GM12865 (cell line): ENCODE data around the gene HCFC1R1.
A peak's percentile ranks its signal among the peaks of the same experiment; 100 is the strongest.

Experiments
- DNase-seq: peaks from one replicate; pipeline ENCODE4 v3.0.0; 2010; ENCODE audit warnings: low read depth
- H3K4me3 ChIP-seq: 2 replicates; pipeline ENCODE4 v1.5.1; 2011; ENCODE audit warnings: mild to moderate bottlenecking, low read depth, low read length, control low read depth
- TF ChIP-seq, protein P1 (sequence below): IDR thresholded peaks from 2 replicates; pipeline ENCODE4 v1.5.1; 2011; ENCODE audit warnings: low read length, control low read depth, low read depth, inconsistent platforms; ENCODE audit not compliant: insufficient read depth; ENCODE audit errors: missing control alignments

Gene HCFC1R1

DNA sequence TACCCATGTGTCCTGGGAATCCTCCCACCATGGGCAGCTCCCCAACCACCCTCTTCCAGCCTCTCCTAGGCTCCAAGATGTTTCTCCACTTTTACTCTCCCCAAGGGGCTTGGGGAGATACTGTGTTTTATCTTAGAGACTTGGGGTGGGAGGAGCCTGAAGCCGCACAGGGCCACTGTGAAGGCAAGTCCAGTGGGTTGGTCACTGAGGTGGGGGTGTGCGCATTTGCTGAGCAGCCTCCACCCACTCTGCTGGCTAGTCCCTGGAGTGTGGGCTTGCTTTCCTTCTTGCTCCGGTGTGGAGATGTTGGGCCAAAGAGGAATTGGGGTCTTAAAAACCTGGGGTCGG lies 15.1 kb downstream of the HCFC1R1 start:
- no peak for DNase-seq
- no peak overlapping the region for H3K4me3 ChIP-seq
- TF ChIP-seq, protein P1, sequence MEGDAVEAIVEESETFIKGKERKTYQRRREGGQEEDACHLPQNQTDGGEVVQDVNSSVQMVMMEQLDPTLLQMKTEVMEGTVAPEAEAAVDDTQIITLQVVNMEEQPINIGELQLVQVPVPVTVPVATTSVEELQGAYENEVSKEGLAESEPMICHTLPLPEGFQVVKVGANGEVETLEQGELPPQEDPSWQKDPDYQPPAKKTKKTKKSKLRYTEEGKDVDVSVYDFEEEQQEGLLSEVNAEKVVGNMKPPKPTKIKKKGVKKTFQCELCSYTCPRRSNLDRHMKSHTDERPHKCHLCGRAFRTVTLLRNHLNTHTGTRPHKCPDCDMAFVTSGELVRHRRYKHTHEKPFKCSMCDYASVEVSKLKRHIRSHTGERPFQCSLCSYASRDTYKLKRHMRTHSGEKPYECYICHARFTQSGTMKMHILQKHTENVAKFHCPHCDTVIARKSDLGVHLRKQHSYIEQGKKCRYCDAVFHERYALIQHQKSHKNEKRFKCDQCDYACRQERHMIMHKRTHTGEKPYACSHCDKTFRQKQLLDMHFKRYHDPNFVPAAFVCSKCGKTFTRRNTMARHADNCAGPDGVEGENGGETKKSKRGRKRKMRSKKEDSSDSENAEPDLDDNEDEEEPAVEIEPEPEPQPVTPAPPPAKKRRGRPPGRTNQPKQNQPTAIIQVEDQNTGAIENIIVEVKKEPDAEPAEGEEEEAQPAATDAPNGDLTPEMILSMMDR: no peak

DNA sequence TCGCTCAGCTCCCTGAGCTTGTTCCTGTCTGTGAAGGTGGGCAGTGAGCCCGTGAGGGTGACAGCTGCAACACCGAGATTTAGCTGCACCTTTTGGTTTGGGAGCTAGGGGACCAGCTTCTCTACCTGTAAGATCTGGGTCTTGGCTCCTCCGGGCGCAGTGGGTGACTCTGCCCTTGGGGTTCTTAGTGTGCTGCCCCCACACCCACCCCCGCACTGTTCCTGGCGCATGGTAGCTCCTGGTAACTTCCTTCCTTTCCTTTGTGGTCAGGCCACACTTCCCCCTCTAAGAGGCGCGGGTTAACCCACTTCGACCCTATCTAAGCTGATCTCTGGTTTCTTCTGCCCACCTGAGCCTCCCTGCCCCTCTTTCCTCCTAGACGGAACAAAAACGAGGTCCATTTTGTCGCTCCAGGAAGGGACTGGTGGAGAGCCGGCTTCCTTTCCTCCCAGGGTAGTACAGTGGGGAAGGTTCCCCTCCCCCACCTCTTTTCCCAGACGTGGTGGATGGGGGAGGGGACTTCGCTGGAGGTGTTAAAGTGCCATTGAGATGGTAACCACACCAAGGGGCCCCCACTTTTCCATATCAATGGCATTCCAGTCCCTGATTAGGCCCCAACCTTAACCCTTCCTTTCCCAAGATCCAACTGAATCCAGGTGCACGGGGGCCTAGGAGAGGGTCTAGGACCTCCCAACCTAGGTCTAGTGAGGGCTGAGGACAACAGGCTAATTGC lies 15.6 kb downstream of the HCFC1R1 start:
- TF ChIP-seq, protein P1: no peak
- no peak overlapping the region for H3K4me3 ChIP-seq
- no peak for DNase-seq

DNA sequence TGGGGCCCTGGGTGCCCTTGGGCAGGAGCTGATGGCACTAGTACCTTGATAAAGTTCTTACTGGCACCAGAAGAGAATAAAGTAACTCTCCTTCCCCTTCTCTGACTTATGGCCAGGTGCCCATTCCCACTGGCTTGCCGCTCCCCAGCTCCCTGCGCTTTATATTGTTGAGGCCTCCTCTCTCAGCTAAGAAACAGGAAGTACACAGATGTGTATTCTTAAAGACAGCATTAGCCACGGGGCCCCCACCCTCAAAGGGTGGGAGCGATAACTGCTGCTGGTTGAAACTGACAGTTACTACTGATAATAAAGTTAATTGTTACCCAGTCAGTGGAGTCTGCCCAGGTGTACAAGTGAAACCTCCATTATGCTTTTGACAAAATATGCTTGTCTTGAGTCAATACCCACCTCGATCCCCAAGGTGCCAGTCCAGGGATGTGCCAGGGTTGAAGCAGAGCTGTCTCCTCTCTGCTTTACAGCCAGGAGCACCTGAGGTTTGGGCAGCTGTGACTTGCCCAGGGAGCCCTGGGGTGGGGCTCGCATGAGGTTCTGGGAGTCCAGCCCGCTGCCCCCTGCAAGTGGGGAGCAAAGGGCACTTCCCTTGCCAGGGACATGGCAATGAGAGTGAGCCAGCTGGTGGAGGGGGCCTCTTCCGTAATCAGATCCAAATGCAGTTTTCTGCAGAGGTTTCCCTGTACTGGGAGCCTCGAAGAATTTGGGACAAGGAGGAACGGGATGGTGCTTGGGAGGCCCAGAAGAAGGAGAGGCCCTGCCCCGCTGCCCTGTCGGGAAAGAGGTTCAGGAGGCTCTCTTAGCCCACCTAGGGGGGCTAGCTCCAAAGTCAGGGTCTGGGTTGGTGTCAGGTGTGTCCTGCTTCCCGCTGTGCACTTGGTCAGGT lies 16.4 kb downstream of the HCFC1R1 start:
- DNase-seq: no peak
- TF ChIP-seq, protein P1: no peak
- H3K4me3 ChIP-seq: no peak overlapping the region

DNA sequence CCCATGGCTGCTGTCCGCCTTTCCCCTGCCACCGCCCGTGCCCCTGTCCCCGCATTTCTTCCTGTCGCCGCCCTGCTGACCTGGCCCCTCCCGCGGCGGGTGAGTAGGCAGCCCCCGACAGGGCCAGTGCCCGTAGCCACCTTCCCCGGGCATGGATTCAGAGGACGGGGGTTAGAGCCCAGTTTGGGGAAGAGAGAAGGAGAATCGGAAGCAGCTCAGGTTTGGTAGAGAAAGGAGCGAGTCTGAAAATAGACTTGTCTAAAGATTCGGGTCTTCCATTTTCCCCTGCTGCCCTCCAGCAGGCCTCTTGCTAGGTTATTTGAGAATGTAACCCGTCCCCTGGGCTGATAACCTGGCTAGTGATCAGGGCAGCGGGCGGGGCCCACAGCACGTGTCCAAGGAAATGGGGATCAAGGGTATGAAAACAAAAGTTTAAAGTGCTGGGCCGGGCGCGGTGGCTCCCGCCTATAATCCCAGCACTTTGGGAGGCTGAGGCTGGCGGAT lies 18.9 kb downstream of the HCFC1R1 start:
- no peak for DNase-seq
- TF ChIP-seq, protein P1: no peak

DNA sequence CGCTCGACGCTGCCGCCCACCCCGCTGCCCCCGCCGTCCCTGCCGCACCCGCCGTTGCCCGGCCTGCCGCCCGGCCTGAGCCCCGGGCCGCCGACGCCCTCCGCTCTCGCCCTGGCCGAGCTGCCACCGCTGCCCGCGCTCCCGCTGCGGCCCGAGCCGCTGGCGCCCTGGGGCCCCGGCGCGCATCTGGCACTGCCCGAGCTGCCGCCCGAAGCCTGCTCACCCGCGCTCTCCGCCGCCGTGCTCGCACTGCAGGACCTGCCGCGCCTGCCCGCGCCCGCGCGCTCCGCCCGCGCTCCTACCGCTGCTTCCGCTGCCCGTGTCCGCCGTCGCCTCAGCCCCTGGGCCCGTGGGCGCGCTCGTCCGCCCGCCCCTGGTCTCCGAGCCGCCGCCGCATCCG lies 19.4 kb downstream of the HCFC1R1 start:
- no peak for DNase-seq
- H3K4me3 ChIP-seq: no peak overlapping the region
- TF ChIP-seq, protein P1: no peak

More for the DNA sequence above, 18.9 kb downstream of the HCFC1R1 start:
- H3K4me3 ChIP-seq: no peak overlapping the region

DNA sequence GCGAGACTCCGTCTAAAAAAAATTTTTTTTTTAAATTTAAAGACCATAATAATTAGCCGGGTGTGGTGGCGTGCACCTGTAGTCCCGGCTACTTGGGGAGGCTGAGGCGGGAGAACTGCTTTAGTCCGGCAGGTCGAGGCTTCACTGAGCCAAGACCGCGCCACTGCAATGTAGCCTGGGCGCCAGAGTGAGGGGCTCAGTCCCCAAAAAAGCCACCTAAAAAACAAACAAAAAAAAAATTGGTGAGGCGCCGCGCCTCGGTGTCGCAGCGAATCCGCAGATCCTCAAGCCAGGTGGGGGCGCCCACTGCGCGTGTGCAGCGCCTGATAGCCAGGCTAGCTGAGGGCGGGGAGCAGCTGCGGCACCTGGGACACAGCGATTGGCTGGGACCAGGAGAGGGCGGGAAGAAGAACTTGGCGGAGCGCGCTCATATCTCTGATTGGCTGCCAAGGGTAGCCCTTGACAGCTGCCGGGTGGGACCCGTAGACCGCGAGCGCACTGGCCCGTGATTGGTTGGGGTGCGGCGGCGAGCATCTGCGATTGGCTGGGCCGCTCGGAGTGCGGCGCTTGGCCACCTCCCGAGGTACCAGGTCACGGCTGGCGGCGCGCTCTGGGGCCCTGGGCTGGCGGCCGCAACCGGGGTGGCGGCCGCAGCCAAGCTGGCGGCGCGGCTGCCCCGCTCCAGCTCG lies 20.0 kb downstream of the HCFC1R1 start:
- no peak overlapping the region for H3K4me3 ChIP-seq
- DNase-seq: peak; percentile 100
- TF ChIP-seq, protein P1: peak; percentile 38
